ENCODE results near the gene PARP11.

PARP11 gene

GRCh38 chr12:3828888-3829287 is 44.3 kb downstream of the PARP11 start:
- DNase-seq (ENCODE audit: insufficient read length, low spot score) (no peak), FAIRE-seq (no peak)

GRCh38 chr12:3827301-3828000 is 45.7 kb downstream of the PARP11 start:
- FAIRE-seq (peak; percentile 57), DNase-seq (ENCODE audit: insufficient read length, low spot score) (no peak)

- FAIRE-seq (no peak), DNase-seq (ENCODE audit: insufficient read length, low spot score) (no peak)
Observed at GRCh38 chr12:3821441-3821840, 51.8 kb downstream of the PARP11 start.

GRCh38 chr12:3820122-3820521 is 53.1 kb downstream of the PARP11 start:
- FAIRE-seq (no peak), DNase-seq (ENCODE audit: insufficient read length, low spot score) (no peak)

GRCh38 chr12:3816266-3816665 is 56.9 kb downstream of the PARP11 start:
- DNase-seq (ENCODE audit: insufficient read length, low spot score) (no peak), FAIRE-seq (no peak)

GRCh38 chr12:3815094-3815766 is 58.0 kb downstream of the PARP11 start:
- FAIRE-seq (no peak), DNase-seq (ENCODE audit: insufficient read length, low spot score) (no peak)

GRCh38 chr12:3810540-3810939 is 62.7 kb downstream of the PARP11 start:
- FAIRE-seq (no peak), DNase-seq (ENCODE audit: insufficient read length, low spot score) (no peak)

- FAIRE-seq (no peak), DNase-seq (ENCODE audit: insufficient read length, low spot score) (no peak)
Observed at GRCh38 chr12:3810016-3810370, 63.2 kb downstream of the PARP11 start.

GRCh38 chr12:3809357-3810015 is 63.7 kb downstream of the PARP11 start:
- no peak for FAIRE-seq
- DNase-seq (ENCODE audit: insufficient read length, low spot score): no peak

GRCh38 chr12:3805077-3805476 is 68.1 kb downstream of the PARP11 start:
- no peak for FAIRE-seq
- DNase-seq (ENCODE audit: insufficient read length, low spot score): no peak

- FAIRE-seq: peak; percentile 87
- DNase-seq (ENCODE audit: insufficient read length, low spot score): peak; percentile 29
Observed at GRCh38 chr12:3803865-3804472, 69.2 kb downstream of the PARP11 start.

- FAIRE-seq (no peak), DNase-seq (ENCODE audit: insufficient read length, low spot score) (no peak)
Observed at GRCh38 chr12:3802721-3803120, 70.5 kb downstream of the PARP11 start.

- no peak for DNase-seq (ENCODE audit: insufficient read length, low spot score)
Observed at GRCh38 chr12:3797531-3798048, 75.6 kb downstream of the PARP11 start.

GRCh38 chr12:3795492-3796133 is 77.6 kb downstream of the PARP11 start:
- DNase-seq (ENCODE audit: insufficient read length, low spot score): no peak

More at GRCh38 chr12:3797531-3798048, 75.6 kb downstream of the PARP11 start:
- FAIRE-seq: no peak

GRCh38 chr12:3795066-3795465 is 78.1 kb downstream of the PARP11 start:
- DNase-seq (ENCODE audit: insufficient read length, low spot score) (no peak), FAIRE-seq (no peak)

More at GRCh38 chr12:3795492-3796133, 77.6 kb downstream of the PARP11 start:
- no peak for FAIRE-seq

GRCh38 chr12:3792623-3793288 is 80.4 kb downstream of the PARP11 start:
- FAIRE-seq (no peak), DNase-seq (ENCODE audit: insufficient read length, low spot score) (no peak)

GRCh38 chr12:3791256-3791874 is 81.8 kb downstream of the PARP11 start:
- no peak for FAIRE-seq

GRCh38 chr12:3790642-3791041 is 82.6 kb downstream of the PARP11 start:
- DNase-seq (ENCODE audit: insufficient read length, low spot score): no peak
- FAIRE-seq: no peak

More at GRCh38 chr12:3791256-3791874, 81.8 kb downstream of the PARP11 start:
- no peak for DNase-seq (ENCODE audit: insufficient read length, low spot score)

GRCh38 chr12:3789838-3790237 is 83.4 kb downstream of the PARP11 start:
- FAIRE-seq (no peak), DNase-seq (ENCODE audit: insufficient read length, low spot score) (no peak)

Data from GM19239 (cell line).